HCEC 1CT (cell line): ENCODE data around the gene HSPB6.
A peak's percentile ranks its signal among the peaks of the same experiment; 100 is the strongest.

Experiments
- DNase-seq: peaks from one replicate; pipeline ENCODE4 v3.0.0-alpha.2; 2017

Gene HSPB6

GRCh38 chr19:35744430-35745327 lies 12.2 kb downstream of the HSPB6 start:
- peak; percentile 96 for DNase-seq

- DNase-seq = no peak
Observed at GRCh38 chr19:35743640-35744429, 13.0 kb downstream of the HSPB6 start.

- no peak for DNase-seq
Observed at GRCh38 chr19:35742121-35742724, 14.6 kb downstream of the HSPB6 start, which contains the start of gene IGFLR1. TSS of gene IGFLR1 (minus strand) at chr19:35742452. CDS start at chr19:35741180, 1,272 bp downstream.

- DNase-seq = no peak
Observed at GRCh38 chr19:35741203-35741515, 15.7 kb downstream of the HSPB6 start.

- peak; percentile 97 for DNase-seq
Observed at GRCh38 chr19:35740423-35741202, 16.2 kb downstream of the HSPB6 start.

- DNase-seq = no peak
Observed at GRCh38 chr19:35740108-35740422, 16.8 kb downstream of the HSPB6 start.

- no peak for DNase-seq
Observed at GRCh38 chr19:35739275-35740107, 17.3 kb downstream of the HSPB6 start.

GRCh38 chr19:35738887-35739229 lies 18.0 kb downstream of the HSPB6 start:
- no peak for DNase-seq

GRCh38 chr19:35738021-35738886 lies 18.6 kb downstream of the HSPB6 start:
- DNase-seq = no peak

GRCh38 chr19:35736913-35737886 lies 19.6 kb downstream of the HSPB6 start:
- no peak for DNase-seq

GRCh38 chr19:35734889-35735288 lies 21.9 kb downstream of the HSPB6 start:
- DNase-seq = no peak

GRCh38 chr19:35734273-35734672 lies 22.6 kb downstream of the HSPB6 start:
- no peak for DNase-seq

- DNase-seq = no peak
Observed at GRCh38 chr19:35733180-35734125, 23.4 kb downstream of the HSPB6 start.

GRCh38 chr19:35732540-35733179 lies 24.2 kb downstream of the HSPB6 start:
- DNase-seq = no peak

- DNase-seq = no peak
Observed at GRCh38 chr19:35731779-35732405, 24.9 kb downstream of the HSPB6 start.

- DNase-seq = no peak
Observed at GRCh38 chr19:35731353-35731752, 25.5 kb downstream of the HSPB6 start.

- DNase-seq = no peak
Observed at GRCh38 chr19:35730326-35730725, 26.5 kb downstream of the HSPB6 start.

GRCh38 chr19:35729763-35730162 lies 27.1 kb downstream of the HSPB6 start:
- DNase-seq = no peak
